RWPE2 (cell line): ENCODE data around the gene RAB36.

Experiments
- ATAC-seq: fragments of 200-7000 bp; cut with Tn5 transposase; 3 replicates; pipeline ENCODE4 v1.9.1; 2021; ENCODE audit warnings: low read depth
- DNase-seq: peaks from one replicate; pipeline ENCODE4 v3.0.0-alpha.2; 2020; ENCODE audit warnings: low spot score
- H3K27ac ChIP-seq: fragments of 450-650 bp; 2 replicates; pipeline ENCODE4 v1.5.1; 2017; ENCODE audit warnings: mild to moderate bottlenecking; ENCODE audit not compliant: poor library complexity, severe bottlenecking
- H3K27me3 ChIP-seq: fragments of 250-450 bp; sonication (Bioruptor Pico); 2 replicates; pipeline ENCODE4 v1.5.1; 2021; ENCODE audit warnings: mild to moderate bottlenecking, moderate library complexity; ENCODE audit not compliant: insufficient read depth, poor library complexity, severe bottlenecking
- H3K36me3 ChIP-seq: fragments of 250-450 bp; sonication (Bioruptor Pico); 2 replicates; pipeline ENCODE4 v1.5.1; 2020; ENCODE audit warnings: low read depth, mild to moderate bottlenecking, moderate library complexity
- H3K4me1 ChIP-seq: fragments of 250-450 bp; sonication (Bioruptor Pico); 2 replicates; pipeline ENCODE4 v1.5.1; 2021; ENCODE audit warnings: mild to moderate bottlenecking, moderate library complexity; ENCODE audit not compliant: insufficient read depth, poor library complexity, severe bottlenecking
- H3K4me3 ChIP-seq: fragments of 250-450 bp; sonication (Bioruptor Pico); 2 replicates; pipeline ENCODE4 v1.5.1; 2021; ENCODE audit warnings: mild to moderate bottlenecking, moderate library complexity; ENCODE audit not compliant: severe bottlenecking
- H3K9me3 ChIP-seq: fragments of 250-450 bp; sonication (Bioruptor Pico); 2 replicates; pipeline ENCODE4 v1.5.1; 2021; ENCODE audit warnings: mild to moderate bottlenecking, moderate library complexity; ENCODE audit not compliant: severe bottlenecking
- TF ChIP-seq, protein P1 (sequence below): fragments of 450-650 bp; IDR thresholded peaks from one replicate; pipeline ENCODE4 v1.5.1; 2017; ENCODE audit warnings: mild to moderate bottlenecking, moderate library complexity; ENCODE audit not compliant: poor library complexity, severe bottlenecking

Gene RAB36

DNA sequence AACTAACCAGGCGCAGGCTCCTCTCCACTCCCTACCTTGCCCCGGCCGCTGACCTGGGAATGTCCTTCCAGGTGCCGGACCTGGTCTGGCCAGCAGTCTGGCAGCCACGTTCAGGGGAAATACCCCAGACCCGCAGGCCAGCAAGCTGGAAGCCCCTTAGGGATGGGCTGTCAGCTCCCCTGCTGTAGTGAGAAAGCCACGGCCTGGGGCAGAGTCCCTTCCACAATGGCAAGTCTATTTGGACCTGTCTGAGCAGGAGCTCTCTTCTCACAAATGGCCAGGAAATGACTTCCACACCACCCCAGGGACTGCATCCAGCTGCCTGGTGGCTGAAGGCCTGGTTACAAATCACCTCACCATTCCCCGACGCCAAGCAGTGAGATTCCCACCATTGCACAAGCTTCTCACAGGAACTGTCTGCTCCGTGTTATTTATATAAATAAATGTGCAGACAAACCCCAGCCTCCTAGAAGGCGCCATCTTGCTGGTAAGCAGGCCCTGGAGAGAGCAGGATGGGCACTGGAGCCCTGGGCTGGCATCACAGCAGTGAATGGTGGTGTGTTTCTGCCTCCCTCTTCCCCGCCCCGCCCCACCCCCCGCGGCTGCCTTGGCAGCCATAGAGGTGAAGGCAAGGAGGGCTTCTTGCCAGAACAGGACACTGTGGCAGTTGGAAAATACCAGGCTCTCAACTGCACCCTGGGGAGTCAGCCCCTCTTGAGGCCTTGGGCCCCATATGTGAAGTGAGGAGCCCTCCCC lies 27.2 kb upstream of the RAB36 start:
- Histone ChIP-seq H3K27me3 (no peaks in the 10 kb centered on the region), H3K27ac (no peak overlapping the region), H3K36me3 (no peaks in the 10 kb centered on the region), H3K9me3 (peaks cover 7% of the 10 kb centered on the region), H3K4me1 (no peaks in the 10 kb centered on the region), H3K4me3 (no peak overlapping the region)
- DNase-seq: no peak
- TF ChIP-seq, protein P1, sequence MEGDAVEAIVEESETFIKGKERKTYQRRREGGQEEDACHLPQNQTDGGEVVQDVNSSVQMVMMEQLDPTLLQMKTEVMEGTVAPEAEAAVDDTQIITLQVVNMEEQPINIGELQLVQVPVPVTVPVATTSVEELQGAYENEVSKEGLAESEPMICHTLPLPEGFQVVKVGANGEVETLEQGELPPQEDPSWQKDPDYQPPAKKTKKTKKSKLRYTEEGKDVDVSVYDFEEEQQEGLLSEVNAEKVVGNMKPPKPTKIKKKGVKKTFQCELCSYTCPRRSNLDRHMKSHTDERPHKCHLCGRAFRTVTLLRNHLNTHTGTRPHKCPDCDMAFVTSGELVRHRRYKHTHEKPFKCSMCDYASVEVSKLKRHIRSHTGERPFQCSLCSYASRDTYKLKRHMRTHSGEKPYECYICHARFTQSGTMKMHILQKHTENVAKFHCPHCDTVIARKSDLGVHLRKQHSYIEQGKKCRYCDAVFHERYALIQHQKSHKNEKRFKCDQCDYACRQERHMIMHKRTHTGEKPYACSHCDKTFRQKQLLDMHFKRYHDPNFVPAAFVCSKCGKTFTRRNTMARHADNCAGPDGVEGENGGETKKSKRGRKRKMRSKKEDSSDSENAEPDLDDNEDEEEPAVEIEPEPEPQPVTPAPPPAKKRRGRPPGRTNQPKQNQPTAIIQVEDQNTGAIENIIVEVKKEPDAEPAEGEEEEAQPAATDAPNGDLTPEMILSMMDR: no peak
- no peak for ATAC-seq

GRCh38 chr22:23118647-23119493 lies 26.4 kb upstream of the RAB36 start:
- Histone ChIP-seq H3K4me1 (no peaks in the 10 kb centered on the region), H3K36me3 (no peaks in the 10 kb centered on the region), H3K4me3 (no peak overlapping the region), H3K27me3 (no peaks in the 10 kb centered on the region), H3K27ac (no peak overlapping the region), H3K9me3 (peaks cover 7% of the 10 kb centered on the region)
- no peak for DNase-seq
- ATAC-seq: no peak
- TF ChIP-seq, protein P1: no peak

DNA sequence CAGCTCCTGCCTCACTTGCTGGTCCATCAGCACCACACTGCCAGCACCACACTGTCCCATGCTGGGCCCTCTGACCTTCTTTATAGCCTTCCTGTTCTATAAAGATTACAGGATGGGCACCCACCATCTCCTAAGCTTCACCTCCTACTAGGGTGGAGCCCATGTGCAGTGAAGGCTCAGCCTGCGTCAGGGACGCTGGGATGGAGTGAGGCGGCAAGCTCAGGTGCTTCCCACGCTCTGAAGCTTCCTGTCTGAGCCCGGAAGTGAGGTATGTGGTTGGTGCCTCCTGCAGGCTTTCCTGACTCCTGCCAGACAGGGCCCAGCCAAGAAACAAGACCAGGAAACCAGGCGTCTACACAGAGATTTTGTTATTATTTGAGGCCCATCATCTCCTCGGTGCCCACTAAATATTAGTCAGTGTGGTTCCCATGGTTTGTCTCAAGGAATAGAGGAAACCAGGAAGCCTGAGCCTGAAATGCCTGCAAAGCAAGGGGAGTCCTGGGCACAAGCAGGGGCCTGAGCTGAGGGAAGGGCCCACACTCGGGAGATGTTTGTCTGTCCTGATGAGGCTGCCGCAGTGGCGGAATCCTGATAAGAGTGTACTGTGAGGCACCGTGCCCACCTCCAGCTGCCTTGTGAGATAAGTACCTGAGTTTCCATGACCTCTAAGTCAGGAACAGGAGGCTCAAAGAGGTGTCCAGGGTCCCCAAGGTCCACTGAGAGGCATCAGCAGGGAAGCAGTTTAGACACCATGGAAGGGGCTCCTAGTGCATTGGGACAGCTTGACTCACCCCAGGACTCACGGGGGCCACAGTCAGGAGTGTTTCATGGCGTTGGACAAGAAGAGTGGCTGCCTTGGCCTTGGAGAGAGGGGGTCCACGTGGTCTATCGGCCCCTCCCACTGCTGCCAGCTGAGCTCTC lies 25.5 kb upstream of the RAB36 start:
- Histone ChIP-seq H3K27ac (no peak overlapping the region), H3K4me1 (no peaks in the 10 kb centered on the region), H3K36me3 (no peaks in the 10 kb centered on the region), H3K4me3 (no peak overlapping the region), H3K9me3 (peaks cover 2% of the 10 kb centered on the region), H3K27me3 (no peaks in the 10 kb centered on the region)
- no peak for DNase-seq
- no peak for ATAC-seq
- TF ChIP-seq, protein P1: no peak

DNA sequence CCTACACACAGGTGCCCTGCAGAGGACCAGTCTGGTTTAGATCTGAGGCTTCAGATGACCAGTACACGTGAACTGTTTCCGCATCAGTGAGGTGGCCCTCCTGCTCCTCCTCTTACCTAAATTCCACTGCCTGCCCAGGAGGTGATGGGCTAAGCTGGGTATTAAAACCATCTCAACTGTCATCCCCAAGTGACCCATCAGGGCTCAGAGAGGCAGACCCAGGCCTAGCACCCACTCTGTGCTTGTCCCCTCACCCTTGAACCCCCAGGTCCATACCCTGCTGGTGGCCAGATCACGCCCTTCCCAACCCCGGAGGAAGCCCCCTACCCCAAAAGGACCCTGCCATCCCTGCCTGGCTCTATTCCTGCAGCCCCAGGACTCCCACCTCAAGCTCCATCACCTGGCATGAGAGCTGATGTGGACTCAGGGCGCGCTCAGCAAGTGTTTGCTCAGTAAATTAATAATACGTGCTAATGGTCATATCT lies 24.8 kb upstream of the RAB36 start:
- ATAC-seq: no peak
- H3K36me3 ChIP-seq: no peaks in the 10 kb centered on the region
- no peaks in the 10 kb centered on the region for H3K27me3 ChIP-seq
- no peak overlapping the region for H3K27ac ChIP-seq
- no peak for DNase-seq
- H3K9me3 ChIP-seq: no peaks in the 10 kb centered on the region
- H3K4me3 ChIP-seq: no peak overlapping the region
- TF ChIP-seq, protein P1: no peak
- no peaks in the 10 kb centered on the region for H3K4me1 ChIP-seq
